ENCODE data around the gene CACNA1I. TPM values are rescaled to one million over a fixed set of nuclear protein-coding genes. Genes with fewer than 3 reads are reported as not detected.
A peak's percentile ranks its signal among the peaks of the same experiment; 100 is the strongest.

CACNA1I gene
- total and polyA plus RNA-seq, 2 of the 8 experiments (the other 6 are each of a cell fraction or from before 2014, with no cell fraction given), result 0.77 to 1.2 TPM

- H2BK5ac ChIP-seq (ENCODE audit: low read depth, low read length), result no peak overlapping the region
- no peaks in the 10 kb centered on the region for H3K79me1 ChIP-seq (ENCODE audit: low read depth, low read length)
- H2BK20ac ChIP-seq (ENCODE audit: low read length), result no peak overlapping the region
- H3K14ac ChIP-seq (ENCODE audit: insufficient read length), result no peak overlapping the region
- H3K18ac ChIP-seq (ENCODE audit: extremely low read depth, low read length), result no peak overlapping the region
- no peak overlapping the region for H4K5ac ChIP-seq (ENCODE audit: insufficient read length, low read depth, low read length)
- H3K4me3 ChIP-seq (ENCODE audit: extremely low read depth in 1 of 4, insufficient read depth in 2 of 4, low read depth in 3 of 4, low read length in 4 of 4), result no peak overlapping the region
- no peaks in the 10 kb centered on the region for H3K79me2 ChIP-seq (ENCODE audit: control insufficient read depth in 1 of 2, insufficient read depth in 2 of 2, low read length in 2 of 2)
- FAIRE-seq (no peak), DNase-seq (ENCODE audit: low read depth in 1 of 2, low spot score in 2 of 2) (no peak)
- H4K91ac ChIP-seq (replicated peaks; ENCODE audit: insufficient read length, low read length), result no peak overlapping the region
- H3K9me3 ChIP-seq (ENCODE audit: insufficient read depth in 2 of 2, low read depth in 1 of 2, low read length in 1 of 2), result no peaks in the 10 kb centered on the region
- H3K4me1 ChIP-seq (replicated peaks in 1 of 4; ENCODE audit: control insufficient read depth in 3 of 4, insufficient read depth in 4 of 4, low read length in 3 of 4), result peaks cover 0 to 5% (median 2%) of the 10 kb centered on the region in 4 experiments; a peak in 2 of 7 replicates
- no peak overlapping the region for H2BK12ac ChIP-seq (ENCODE audit: low read depth, low read length)
- no peak overlapping the region for H3K9ac ChIP-seq (replicated peaks in 1 of 4; ENCODE audit: extremely low read depth in 1 of 4, low read depth in 3 of 4, low read length in 3 of 4)
- no peaks in the 10 kb centered on the region for H3K27me3 ChIP-seq (replicated peaks in 1 of 4; ENCODE audit: control insufficient read depth in 3 of 4, extremely low read depth in 1 of 4, insufficient read depth in 3 of 4, low read length in 3 of 4)
- H3K4ac ChIP-seq (replicated peaks; ENCODE audit: insufficient read length, low read depth, low read length), result no peak overlapping the region
- 95% methylated on average over 35 of the region's 47 CpGs; no CpG with 5 or more reads in 1 of the 2 experiments for WGBS, 2 experiments (ENCODE audit: extremely low coverage in 1 of 2, insufficient coverage in 1 of 2, insufficient read length in 1 of 2, insufficient replicate concordance in 2 of 2, low coverage in 1 of 2, low lambda C conversion rate in 2 of 2, missing lambda C conversion rate in 1 of 2)
- H3K4me2 ChIP-seq (ENCODE audit: insufficient read depth in 1 of 2, low read depth in 2 of 2, low read length in 2 of 2), result no peak overlapping the region
- H4K8ac ChIP-seq (ENCODE audit: extremely low read depth, insufficient read depth, low read length), result peak overlapping the region; percentile 51; the same call in 1 of the 2 replicates
- ChIA-PET POLR2A (ENCODE audit: partially characterized antibody) (interaction anchor here (0.5 to 1.2 kb wide), 3 partner anchors 10 to 174 kb away, joined by 3 read pairs; no protein-coding TSS in a partner anchor), CTCF (ENCODE audit: partially characterized antibody) (interaction anchor here (1.0 kb wide), 2 partner anchors 10 to 11 kb away, joined by 3 to 4 read pairs; no protein-coding TSS in a partner anchor)
- H2AK5ac ChIP-seq (ENCODE audit: low read depth, low read length), result no peak overlapping the region
- H3K23me2 ChIP-seq (ENCODE audit: low read depth, low read length), result no peaks in the 10 kb centered on the region
- no peak overlapping the region for H3K23ac ChIP-seq (ENCODE audit: insufficient read length)
- no peak overlapping the region for H2BK120ac ChIP-seq (replicated peaks; ENCODE audit: low read depth, low read length)
- no peak overlapping the region for H2AFZ ChIP-seq (ENCODE audit: low read length)
- H3K27ac ChIP-seq (ENCODE audit: low read depth, low read length), result no peak overlapping the region
- H2BK15ac ChIP-seq (ENCODE audit: low read length), result no peak overlapping the region
- no peak overlapping the region for H3K56ac ChIP-seq (replicated peaks; ENCODE audit: insufficient read length, low read depth, low read length)
- no peaks in the 10 kb centered on the region for H4K20me1 ChIP-seq (replicated peaks in 1 of 2; ENCODE audit: control insufficient read depth in 1 of 2, insufficient read depth in 2 of 2, low read length in 2 of 2)
- H3K36me3 ChIP-seq (ENCODE audit: control insufficient read depth in 2 of 4, insufficient read depth in 4 of 4, low read length in 3 of 4), result no peaks in the 10 kb centered on the region
- TF ChIP-seq TAF1 (IDR thresholded peaks at IDR 0.05; ENCODE audit: low read depth, low read length) (no peak), SUZ12 (IDR thresholded peaks at IDR 0.05; ENCODE audit: low read length) (no peak), SIRT6 (IDR thresholded peaks at IDR 0.05; ENCODE audit: low read length) (no peak), NRF1 (IDR thresholded peaks at IDR 0.05; ENCODE audit: low read depth, low read length) (no peak), SP1 (IDR thresholded peaks at IDR 0.05; ENCODE audit: low read depth, low read length) (no peak), POLR2AphosphoS5 (IDR thresholded peaks at IDR 0.05; ENCODE audit: low read depth, low read length) (no peak), EGR1 (IDR thresholded peaks at IDR 0.05; ENCODE audit: borderline replicate concordance, low read depth, low read length) (no peak), ZNF274 (IDR thresholded peaks at IDR 0.05; ENCODE audit: borderline replicate concordance, extremely low read depth, low read length) (no peak), RXRA (IDR thresholded peaks at IDR 0.05; ENCODE audit: insufficient read depth, low read depth, low read length) (no peak), CEBPB (IDR thresholded peaks at IDR 0.05; ENCODE audit: low read depth, low read length) (no peak), ATF3 (IDR thresholded peaks at IDR 0.05; ENCODE audit: insufficient read depth, low read depth, low read length) (no peak), USF2 (IDR thresholded peaks at IDR 0.05; ENCODE audit: low read length) (no peak), RBBP5 (IDR thresholded peaks at IDR 0.05; ENCODE audit: borderline replicate concordance, low read depth, low read length) (no peak)
Measured at GRCh38 chr22:39678862-39679490, 108.4 kb downstream of the CACNA1I start.
